Neural cell (in vitro differentiated cells): ENCODE data around the gene OGFR. TPM values are rescaled to one million over a fixed set of nuclear protein-coding genes. Genes with fewer than 3 reads are reported as not detected.

ENCODE experiments used
- H2AFZ ChIP-seq: fragments of 200-600, 300-800 bp; sonication (generic), shearing (Covaris generic); 2 replicates; pipeline ENCODE4 v1.6.0; 2014; ENCODE audit warnings: low read depth, mild to moderate bottlenecking, antibody characterized with exemption, low read length, moderate library complexity
- H3F3A ChIP-seq: fragments of 200-600 bp; shearing (Covaris generic); 2 replicates; pipeline ENCODE4 v1.6.1; 2016; ENCODE audit warnings: mild to moderate bottlenecking, moderate library complexity, mixed read lengths, antibody characterized with exemption, low read length; ENCODE audit not compliant: insufficient read depth, poor library complexity, severe bottlenecking
- H3K27ac ChIP-seq: fragments of 200-600, 300-800 bp; sonication (generic), shearing (Covaris generic); 2 replicates; pipeline ENCODE4 v1.5.1; 2014; ENCODE audit warnings: mild to moderate bottlenecking, low read length, moderate library complexity
- H3K27me3 ChIP-seq: fragments of 300-800, 200-600 bp; sonication (generic), shearing (Covaris generic); 2 replicates; pipeline ENCODE4 v1.6.0; 2014; ENCODE audit warnings: mild to moderate bottlenecking, low read depth, low read length, moderate library complexity; ENCODE audit not compliant: insufficient read depth
- H3K36me3 ChIP-seq: fragments of 300-800, 200-600 bp; sonication (generic), shearing (Covaris generic); 2 replicates; pipeline ENCODE4 v1.5.1; 2014; ENCODE audit warnings: mild to moderate bottlenecking, antibody characterized with exemption, low read length, moderate library complexity; ENCODE audit not compliant: insufficient read depth
- H3K4me2 ChIP-seq: fragments of 300-800, 200-600 bp; sonication (generic), shearing (Covaris generic); 2 replicates; pipeline ENCODE4 v1.6.0; 2014; ENCODE audit warnings: mild to moderate bottlenecking, low read length
- H3K4me3 ChIP-seq: fragments of 300-800, 200-600 bp; sonication (generic), shearing (Covaris generic); 2 replicates; pipeline ENCODE4 v1.5.1; 2014; ENCODE audit warnings: mild to moderate bottlenecking, low read length, moderate library complexity
- H3K79me2 ChIP-seq: fragments of 200-600 bp; shearing (Covaris generic); replicated peaks from 2 replicates; pipeline ENCODE4 v1.6.0; 2014; ENCODE audit warnings: mild to moderate bottlenecking, low read length, moderate library complexity; ENCODE audit not compliant: insufficient read depth
- H3K9ac ChIP-seq: fragments of 300-800, 200-600 bp; sonication (generic), shearing (Covaris generic); 2 replicates; pipeline ENCODE4 v1.6.1; 2016; ENCODE audit warnings: mild to moderate bottlenecking, low read length, mixed read lengths
- H3K9me2 ChIP-seq: fragments of 200-600 bp; shearing (Covaris generic); 2 replicates; pipeline ENCODE4 v1.6.1; 2016; ENCODE audit warnings: mild to moderate bottlenecking, low read length, mixed read lengths; ENCODE audit not compliant: insufficient read depth
- H3K9me3 ChIP-seq: fragments of 200-600, 300-800 bp; sonication (generic), shearing (Covaris generic); 2 replicates; pipeline ENCODE4 v1.6.1; 2016; ENCODE audit warnings: mild to moderate bottlenecking, mixed run types, low read length, moderate library complexity, mixed read lengths
- H4K20me1 ChIP-seq: fragments of 200-600 bp; shearing (Covaris generic); 2 replicates; pipeline ENCODE4 v1.6.1; 2016; ENCODE audit warnings: mild to moderate bottlenecking, mixed run types; ENCODE audit not compliant: insufficient read depth
- EP300 ChIP-seq: fragments of 450-650 bp; conservative IDR thresholded peaks from 2 replicates; pipeline ENCODE4 v1.6.1; 2014; ENCODE audit warnings: antibody characterized with exemption, mild to moderate bottlenecking, moderate library complexity; ENCODE audit not compliant: poor library complexity, severe bottlenecking
- EZH2 ChIP-seq: fragments of 200-600, 300-800 bp; shearing (Covaris generic), sonication (generic); IDR thresholded peaks from 2 replicates; pipeline ENCODE4 v1.6.1; 2014; ENCODE audit warnings: antibody characterized with exemption, low read length, borderline replicate concordance, mild to moderate bottlenecking; ENCODE audit not compliant: insufficient read depth, poor library complexity, severe bottlenecking
- MXI1 ChIP-seq: fragments of 450-650 bp; conservative IDR thresholded peaks from 2 replicates; pipeline ENCODE4 v1.6.1; 2014; ENCODE audit warnings: antibody characterized with exemption, mild to moderate bottlenecking; ENCODE audit not compliant: poor library complexity, severe bottlenecking
- POLR2AphosphoS5 ChIP-seq: IDR thresholded peaks from 2 replicates; pipeline ENCODE4 v1.6.1; 2012
- RAD21 ChIP-seq: fragments of 450-650 bp; conservative IDR thresholded peaks from 2 replicates; pipeline ENCODE4 v1.6.1; 2014; ENCODE audit warnings: antibody characterized with exemption, mild to moderate bottlenecking, moderate library complexity
- SMC3 ChIP-seq: fragments of 450-650 bp; conservative IDR thresholded peaks from 2 replicates; pipeline ENCODE4 v1.6.1; 2014; ENCODE audit warnings: antibody characterized with exemption, mild to moderate bottlenecking, moderate library complexity; ENCODE audit not compliant: poor library complexity
- TAF1 ChIP-seq: IDR thresholded peaks from 2 replicates; pipeline ENCODE4 v1.6.1; 2012; ENCODE audit warnings: low read depth
- polyA plus RNA-seq: library from polyadenylated mRNA; depleted of rRNA; stranded (reverse); fragments of >200 nt; gene quantifications from 2 replicates; pipeline ENCODE4 v1.2.3, GENCODE V29; 2014
- TF ChIP-seq, protein P1 (sequence below): fragments of 450-650 bp; IDR thresholded peaks from 2 replicates; pipeline ENCODE4 v1.5.1; 2014; ENCODE audit warnings: antibody characterized with exemption, mild to moderate bottlenecking, moderate library complexity; ENCODE audit not compliant: poor library complexity, severe bottlenecking
- TF ChIP-seq, protein P2 (sequence below): IDR thresholded peaks from 2 replicates; pipeline ENCODE4 v1.6.1; 2012; ENCODE audit warnings: borderline replicate concordance

Gene OGFR
- polyA plus RNA-seq, 1 donor from 2014 or later: 15.6 TPM

DNA sequence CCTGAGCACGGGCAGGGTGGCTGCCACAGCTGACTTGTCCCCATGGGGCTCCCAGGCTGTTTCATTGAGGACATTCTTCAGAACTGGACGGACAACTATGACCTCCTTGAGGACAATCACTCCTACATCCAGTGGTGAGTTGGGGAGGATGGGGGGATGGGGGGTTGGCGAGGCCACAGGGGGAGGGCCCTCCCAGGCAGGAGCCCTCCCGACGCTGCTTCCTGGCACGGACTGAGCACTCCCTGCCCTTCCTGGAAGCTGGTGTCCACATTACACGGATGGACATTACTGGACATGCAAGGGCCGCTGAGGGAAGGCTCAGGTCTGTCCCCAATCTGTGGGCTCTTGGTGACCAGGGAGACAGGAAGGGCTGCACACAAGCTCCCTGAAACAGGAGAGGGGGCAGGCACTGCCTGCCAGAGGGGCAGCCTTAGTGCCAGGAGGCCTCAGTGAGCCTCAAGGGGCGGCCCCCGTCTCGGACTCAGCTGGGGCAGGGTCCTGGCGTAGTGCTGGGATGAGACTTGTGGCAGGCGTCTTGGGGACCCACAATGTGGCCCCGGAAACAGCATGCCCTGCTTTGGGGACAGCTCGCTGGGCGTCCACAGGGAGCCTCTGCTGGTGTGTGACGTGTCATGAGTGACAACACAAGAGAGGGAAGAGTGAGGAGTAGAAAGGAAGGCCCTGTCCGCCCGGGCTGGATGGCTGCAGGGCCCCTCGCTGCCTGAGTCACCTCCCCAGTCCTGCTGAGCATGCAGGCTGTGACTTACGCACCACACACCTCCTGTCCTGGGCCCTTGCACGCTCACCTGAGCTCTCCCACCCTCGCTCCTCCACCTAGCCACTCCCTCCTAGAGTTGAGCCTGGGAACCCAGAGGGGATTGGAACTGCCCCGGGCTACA lies 5.1 kb downstream of the OGFR start (continued):
- TF ChIP-seq MXI1 (no peak), SMC3 (no peak)

DNA sequence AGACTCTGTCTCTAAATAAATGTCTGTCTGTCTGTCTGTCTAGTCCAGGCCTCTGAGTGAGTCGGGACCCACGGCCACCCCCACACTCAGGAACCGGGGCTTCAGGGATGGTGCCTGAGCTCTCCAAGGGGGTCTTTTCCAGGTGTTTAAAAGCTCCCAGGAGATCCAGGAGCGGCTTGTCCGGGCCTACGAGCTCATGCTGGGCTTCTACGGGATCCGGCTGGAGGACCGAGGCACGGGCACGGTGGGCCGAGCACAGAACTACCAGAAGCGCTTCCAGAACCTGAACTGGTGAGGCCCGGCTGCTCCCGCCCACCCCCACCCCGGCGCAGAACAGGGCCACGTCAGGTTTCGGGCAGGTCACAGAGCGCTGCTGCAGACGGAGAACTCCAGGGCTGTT lies 6.7 kb downstream of the OGFR start:
- no peak overlapping the region for H3K27ac ChIP-seq
- H4K20me1 ChIP-seq: no peaks in the 10 kb centered on the region
- no peaks in the 10 kb centered on the region for H3K79me2 ChIP-seq
- TF ChIP-seq TAF1 (no peak), EP300 (no peak), MXI1 (no peak), RAD21 (no peak), SMC3 (no peak), EZH2 (no peak), POLR2AphosphoS5 (no peak)
- TF ChIP-seq, protein P1, sequence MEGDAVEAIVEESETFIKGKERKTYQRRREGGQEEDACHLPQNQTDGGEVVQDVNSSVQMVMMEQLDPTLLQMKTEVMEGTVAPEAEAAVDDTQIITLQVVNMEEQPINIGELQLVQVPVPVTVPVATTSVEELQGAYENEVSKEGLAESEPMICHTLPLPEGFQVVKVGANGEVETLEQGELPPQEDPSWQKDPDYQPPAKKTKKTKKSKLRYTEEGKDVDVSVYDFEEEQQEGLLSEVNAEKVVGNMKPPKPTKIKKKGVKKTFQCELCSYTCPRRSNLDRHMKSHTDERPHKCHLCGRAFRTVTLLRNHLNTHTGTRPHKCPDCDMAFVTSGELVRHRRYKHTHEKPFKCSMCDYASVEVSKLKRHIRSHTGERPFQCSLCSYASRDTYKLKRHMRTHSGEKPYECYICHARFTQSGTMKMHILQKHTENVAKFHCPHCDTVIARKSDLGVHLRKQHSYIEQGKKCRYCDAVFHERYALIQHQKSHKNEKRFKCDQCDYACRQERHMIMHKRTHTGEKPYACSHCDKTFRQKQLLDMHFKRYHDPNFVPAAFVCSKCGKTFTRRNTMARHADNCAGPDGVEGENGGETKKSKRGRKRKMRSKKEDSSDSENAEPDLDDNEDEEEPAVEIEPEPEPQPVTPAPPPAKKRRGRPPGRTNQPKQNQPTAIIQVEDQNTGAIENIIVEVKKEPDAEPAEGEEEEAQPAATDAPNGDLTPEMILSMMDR: no peak
- TF ChIP-seq, protein P2, sequence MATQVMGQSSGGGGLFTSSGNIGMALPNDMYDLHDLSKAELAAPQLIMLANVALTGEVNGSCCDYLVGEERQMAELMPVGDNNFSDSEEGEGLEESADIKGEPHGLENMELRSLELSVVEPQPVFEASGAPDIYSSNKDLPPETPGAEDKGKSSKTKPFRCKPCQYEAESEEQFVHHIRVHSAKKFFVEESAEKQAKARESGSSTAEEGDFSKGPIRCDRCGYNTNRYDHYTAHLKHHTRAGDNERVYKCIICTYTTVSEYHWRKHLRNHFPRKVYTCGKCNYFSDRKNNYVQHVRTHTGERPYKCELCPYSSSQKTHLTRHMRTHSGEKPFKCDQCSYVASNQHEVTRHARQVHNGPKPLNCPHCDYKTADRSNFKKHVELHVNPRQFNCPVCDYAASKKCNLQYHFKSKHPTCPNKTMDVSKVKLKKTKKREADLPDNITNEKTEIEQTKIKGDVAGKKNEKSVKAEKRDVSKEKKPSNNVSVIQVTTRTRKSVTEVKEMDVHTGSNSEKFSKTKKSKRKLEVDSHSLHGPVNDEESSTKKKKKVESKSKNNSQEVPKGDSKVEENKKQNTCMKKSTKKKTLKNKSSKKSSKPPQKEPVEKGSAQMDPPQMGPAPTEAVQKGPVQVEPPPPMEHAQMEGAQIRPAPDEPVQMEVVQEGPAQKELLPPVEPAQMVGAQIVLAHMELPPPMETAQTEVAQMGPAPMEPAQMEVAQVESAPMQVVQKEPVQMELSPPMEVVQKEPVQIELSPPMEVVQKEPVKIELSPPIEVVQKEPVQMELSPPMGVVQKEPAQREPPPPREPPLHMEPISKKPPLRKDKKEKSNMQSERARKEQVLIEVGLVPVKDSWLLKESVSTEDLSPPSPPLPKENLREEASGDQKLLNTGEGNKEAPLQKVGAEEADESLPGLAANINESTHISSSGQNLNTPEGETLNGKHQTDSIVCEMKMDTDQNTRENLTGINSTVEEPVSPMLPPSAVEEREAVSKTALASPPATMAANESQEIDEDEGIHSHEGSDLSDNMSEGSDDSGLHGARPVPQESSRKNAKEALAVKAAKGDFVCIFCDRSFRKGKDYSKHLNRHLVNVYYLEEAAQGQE: no peak
- no peaks in the 10 kb centered on the region for H3K9me2 ChIP-seq
- no peak overlapping the region for H3K4me2 ChIP-seq
- no peaks in the 10 kb centered on the region for H3K36me3 ChIP-seq
- H2AFZ ChIP-seq: no peak overlapping the region
- no peak overlapping the region for H3K9ac ChIP-seq
- H3F3A ChIP-seq: no peaks in the 10 kb centered on the region
- peaks cover 10% of the 10 kb centered on the region for H3K27me3 ChIP-seq
- no peak overlapping the region for H3K4me3 ChIP-seq
- H3K9me3 ChIP-seq: no peaks in the 10 kb centered on the region

DNA sequence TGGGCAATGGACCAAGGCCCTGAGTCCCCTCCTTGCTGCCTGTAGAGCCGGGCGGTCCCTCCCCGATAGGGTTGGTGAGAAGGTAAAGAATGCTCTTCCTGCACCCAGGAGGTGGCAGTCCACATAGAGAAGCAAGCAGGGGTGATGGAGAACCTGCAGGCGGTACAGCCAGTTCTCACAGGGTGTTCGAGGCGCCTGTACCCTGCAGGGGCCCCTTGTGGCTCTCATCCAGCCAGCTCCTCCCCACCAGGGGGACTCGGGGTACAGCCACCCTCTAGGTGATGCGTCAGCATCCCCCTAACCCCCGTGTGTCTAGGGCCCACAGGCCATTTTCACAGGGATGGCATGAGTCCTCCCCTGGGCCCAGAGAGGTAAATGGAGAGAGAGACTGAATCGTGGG lies 7.1 kb downstream of the OGFR start:
- Histone ChIP-seq H3K27ac (no peak overlapping the region), H3K9me3 (no peaks in the 10 kb centered on the region), H3K79me2 (no peaks in the 10 kb centered on the region), H3F3A (no peaks in the 10 kb centered on the region), H3K36me3 (no peaks in the 10 kb centered on the region), H4K20me1 (no peaks in the 10 kb centered on the region), H3K4me3 (no peak overlapping the region), H3K9ac (no peak overlapping the region), H2AFZ (no peak overlapping the region), H3K9me2 (no peaks in the 10 kb centered on the region), H3K4me2 (no peak overlapping the region), H3K27me3 (peaks cover 14% of the 10 kb centered on the region)
- TF ChIP-seq, protein P2: no peak
- no peak for TF ChIP-seq TAF1
- TF ChIP-seq MXI1: no peak
- no peak for TF ChIP-seq RAD21
